Thyroid gland (tissue), 4 donors: Measurements from ENCODE around the gene KLF5.

Experiments
- POLR2A ChIP-seq, 2 donors: fragments of 450-650 bp; IDR thresholded peaks; one replicate each; pipeline ENCODE4 v1.6.1; 2017; ENCODE audit warnings: antibody characterized with exemption in 2 of 2, mild to moderate bottlenecking in 2 of 2, moderate library complexity in 1 of 2
- TF ChIP-seq, protein P1 (sequence below), 6 experiments: fragments of 200-600 bp in 3 of 6; fragments of 450-650 bp in 3 of 6; sonication (generic) in 3 of 6; IDR thresholded peaks; one replicate each; pipeline ENCODE4 v1.5.1; 2016 to 2019; ENCODE audit warnings: antibody characterized with exemption in 6 of 6, mild to moderate bottlenecking in 2 of 6, inconsistent platforms in 1 of 6, moderate library complexity in 1 of 6

DNA sequence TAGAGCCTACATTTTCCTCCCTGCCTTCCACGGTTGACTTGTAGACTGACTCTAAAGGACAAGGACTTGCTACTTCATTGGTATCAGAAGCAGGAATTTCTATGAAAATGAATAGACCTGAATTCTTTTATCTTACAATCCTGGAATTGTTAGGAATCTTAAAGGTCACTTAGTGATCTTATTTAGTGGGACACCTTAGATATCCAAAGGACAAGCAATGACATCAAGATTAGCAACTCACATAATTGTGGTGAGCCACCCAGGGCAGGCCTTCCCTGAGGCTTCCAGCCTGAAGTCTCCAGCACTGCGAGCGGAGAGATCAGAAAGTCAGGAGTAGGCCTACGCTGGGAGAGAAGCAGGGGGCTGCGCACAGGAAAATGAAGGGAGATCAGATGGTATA lies 37.8 kb downstream of the KLF5 start:
- no peak for TF ChIP-seq POLR2A (IDR thresholded peaks at IDR 0.05)
- TF ChIP-seq, protein P1, sequence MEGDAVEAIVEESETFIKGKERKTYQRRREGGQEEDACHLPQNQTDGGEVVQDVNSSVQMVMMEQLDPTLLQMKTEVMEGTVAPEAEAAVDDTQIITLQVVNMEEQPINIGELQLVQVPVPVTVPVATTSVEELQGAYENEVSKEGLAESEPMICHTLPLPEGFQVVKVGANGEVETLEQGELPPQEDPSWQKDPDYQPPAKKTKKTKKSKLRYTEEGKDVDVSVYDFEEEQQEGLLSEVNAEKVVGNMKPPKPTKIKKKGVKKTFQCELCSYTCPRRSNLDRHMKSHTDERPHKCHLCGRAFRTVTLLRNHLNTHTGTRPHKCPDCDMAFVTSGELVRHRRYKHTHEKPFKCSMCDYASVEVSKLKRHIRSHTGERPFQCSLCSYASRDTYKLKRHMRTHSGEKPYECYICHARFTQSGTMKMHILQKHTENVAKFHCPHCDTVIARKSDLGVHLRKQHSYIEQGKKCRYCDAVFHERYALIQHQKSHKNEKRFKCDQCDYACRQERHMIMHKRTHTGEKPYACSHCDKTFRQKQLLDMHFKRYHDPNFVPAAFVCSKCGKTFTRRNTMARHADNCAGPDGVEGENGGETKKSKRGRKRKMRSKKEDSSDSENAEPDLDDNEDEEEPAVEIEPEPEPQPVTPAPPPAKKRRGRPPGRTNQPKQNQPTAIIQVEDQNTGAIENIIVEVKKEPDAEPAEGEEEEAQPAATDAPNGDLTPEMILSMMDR (IDR thresholded peaks at IDR 0.05), result no peak
